Endodermal cell (in vitro differentiated cells): ENCODE results near the gene OTOA. TPM values are rescaled to one million over a fixed set of nuclear protein-coding genes. Genes with fewer than 3 reads are reported as not detected.
"Not testable (repeated sequence)": the region's sequence is repeated elsewhere in the genome, so short reads cannot be mapped to it uniquely, and the experiment has no call there.

Source experiments
- DNase-seq: peaks from one replicate; pipeline ENCODE4 v3.0.0-alpha.2; 2017
- H3K27ac ChIP-seq: 2 replicates; pipeline ENCODE4 v1.5.1; 2013; ENCODE audit warnings: mild to moderate bottlenecking, low read depth, low read length, moderate library complexity
- H3K27me3 ChIP-seq: 2 replicates; pipeline ENCODE4 v1.6.1; 2013; ENCODE audit warnings: mild to moderate bottlenecking, low read length, moderate library complexity; ENCODE audit not compliant: insufficient read depth, control insufficient read depth, poor library complexity, severe bottlenecking
- H3K36me3 ChIP-seq: 2 replicates; pipeline ENCODE4 v1.7.0; 2013; ENCODE audit warnings: mild to moderate bottlenecking, low read length, moderate library complexity; ENCODE audit not compliant: control insufficient read depth, insufficient read depth
- H3K4me1 ChIP-seq: one replicate; pipeline ENCODE4 v1.7.0; 2013; ENCODE audit warnings: low read length; ENCODE audit not compliant: control insufficient read depth, insufficient read depth
- H3K4me3 ChIP-seq: 2 replicates; pipeline ENCODE4 v1.5.1; 2013; ENCODE audit warnings: mild to moderate bottlenecking, low read length, moderate library complexity
- H3K9ac ChIP-seq: 2 replicates; pipeline ENCODE4 v1.6.1; 2013; ENCODE audit warnings: mild to moderate bottlenecking, low read length, moderate library complexity; ENCODE audit not compliant: poor library complexity, severe bottlenecking; ENCODE audit errors: extremely low read depth
- H3K9me3 ChIP-seq: 2 replicates; pipeline ENCODE4 v1.6.1; 2013; ENCODE audit warnings: mild to moderate bottlenecking, low read length, moderate library complexity; ENCODE audit not compliant: control insufficient read depth
- H3K27ac Mint-ChIP-seq: 2 replicates; pipeline ENCODE4 v1.8.0; 2020; ENCODE audit warnings: mixed read lengths
- H3K27me3 Mint-ChIP-seq: 2 replicates; pipeline ENCODE4 v1.8.0; 2021; ENCODE audit warnings: mild to moderate bottlenecking, mixed read lengths; ENCODE audit not compliant: insufficient read depth
- H3K36me3 Mint-ChIP-seq: 2 replicates; pipeline ENCODE4 v1.8.0; 2020; ENCODE audit warnings: low read depth, mixed read lengths
- H3K4me1 Mint-ChIP-seq: 2 replicates; pipeline ENCODE4 v1.8.0; 2020; ENCODE audit warnings: mixed read lengths
- H3K4me3 Mint-ChIP-seq: 2 replicates; pipeline ENCODE4 v1.8.0; 2020; ENCODE audit warnings: mild to moderate bottlenecking, moderate library complexity, mixed read lengths
- H3K9me3 Mint-ChIP-seq: 2 replicates; pipeline ENCODE4 v1.8.0; 2020; ENCODE audit warnings: mild to moderate bottlenecking, mixed read lengths
- CTCF ChIP-seq: fragments of 200-600 bp; sonication (generic); conservative IDR thresholded peaks from 2 replicates; pipeline ENCODE4 v1.5.0; 2021; ENCODE audit warnings: antibody characterized with exemption, mild to moderate bottlenecking
- WGBS, 2 experiments: methylation state at CpG; one replicate each; pipeline versions ENCODE4 v1.1.5 to v1.1.7; 2013; ENCODE audit warnings: missing lambda C conversion rate in 2 of 2, mixed read lengths in 1 of 2; ENCODE audit not compliant: insufficient coverage in 1 of 2, insufficient read length in 1 of 2; 5-methylcytosine and 5-hydroxymethylcytosine counted together
- total RNA-seq, 2 donors: library from RNA; stranded (reverse); fragmentation: NEBNext Ultra II Directional in 1 of 2; extraction: Animal tissue kit (Norgen Biotek cat#: 25700) in 1 of 2; gene quantifications; 2 replicates in 1 of 2; 3 replicates in 1 of 2; pipeline ENCODE4 v1.2.1, GENCODE V29; 2021

Gene OTOA
- total RNA-seq, 2 donors from 2014 or later, result 0.07 to 0.09 TPM

- Histone ChIP-seq H3K36me3 (peaks cover 31% of the 10 kb centered on the region), H3K4me3 (peak overlapping the region; percentile 53), H3K9me3 (peaks cover 32% of the 10 kb centered on the region)
- H3K27me3 Mint-ChIP-seq, H3K4me1 ChIP-seq, H3K9ac ChIP-seq, H3K27me3 ChIP-seq, H3K27ac ChIP-seq, DNase-seq: not testable (repeated sequence)
- H3K36me3 Mint-ChIP-seq, result peaks cover 69% of the 10 kb centered on the region
- H3K9me3 Mint-ChIP-seq, result peaks cover 34% of the 10 kb centered on the region
- WGBS, 2 experiments, result 92 to 100% methylated on average over 2 to 5 of the region's 5 CpGs
- peak overlapping the region; percentile 43 for H3K27ac Mint-ChIP-seq
- H3K4me3 Mint-ChIP-seq, result peak overlapping the region; percentile 7
- H3K4me1 Mint-ChIP-seq, result peaks cover 43% of the 10 kb centered on the region
These were observed 31.7 kb upstream of the OTOA start for GRCh38 chr16:21631951-21632575.

- Histone ChIP-seq H3K9me3 (peaks cover 14% of the 10 kb centered on the region), H3K4me3 (no peak overlapping the region), H3K27ac (no peak overlapping the region), H3K36me3 (peaks cover 10% of the 10 kb centered on the region), H3K4me1 (peaks cover 2% of the 10 kb centered on the region), H3K9ac (no peak overlapping the region), H3K27me3 (no peaks in the 10 kb centered on the region)
- peaks cover 57% of the 10 kb centered on the region for H3K36me3 Mint-ChIP-seq
- no peak overlapping the region for H3K4me3 Mint-ChIP-seq
- 95% methylated on average over 4 to 5 of the region's 5 CpGs for WGBS, 2 experiments
- TF ChIP-seq CTCF, result no peak
- no peaks in the 10 kb centered on the region for H3K27me3 Mint-ChIP-seq
- DNase-seq, result no peak
- H3K4me1 Mint-ChIP-seq, result peaks cover 46% of the 10 kb centered on the region
- H3K9me3 Mint-ChIP-seq, result peaks cover 14% of the 10 kb centered on the region
- H3K27ac Mint-ChIP-seq, result no peak overlapping the region
These were observed 29.6 kb upstream of the OTOA start for GRCh38 chr16:21634216-21634615.

GRCh38 chr16:21635694-21636093 is 28.1 kb upstream of the OTOA start:
- not testable (repeated sequence) for H3K36me3 ChIP-seq, H3K4me1 ChIP-seq, H3K4me3 ChIP-seq, H3K9ac ChIP-seq, H3K27ac Mint-ChIP-seq, H3K4me3 Mint-ChIP-seq, H3K27me3 ChIP-seq, H3K9me3 ChIP-seq, H3K9me3 Mint-ChIP-seq, DNase-seq, H3K27ac ChIP-seq, H3K27me3 Mint-ChIP-seq
- 92 to 97% methylated on average over 9 of the region's 9 CpGs for WGBS, 2 experiments
- peak; percentile 52 for TF ChIP-seq CTCF
- H3K36me3 Mint-ChIP-seq, result peaks cover 44% of the 10 kb centered on the region
- peaks cover 46% of the 10 kb centered on the region for H3K4me1 Mint-ChIP-seq
